HEK293T (cell line): ENCODE data around the gene SAP30.

Experiments
- BHLHE40 ChIP-seq: fragments of 450-650 bp; IDR thresholded peaks from 2 replicates; pipeline ENCODE4 v1.6.1; 2016; ENCODE audit warnings: mild to moderate bottlenecking, moderate library complexity, borderline replicate concordance
- FOXM1 ChIP-seq: fragments of 450-650 bp; IDR thresholded peaks from 2 replicates; pipeline ENCODE4 v1.6.1; 2017; ENCODE audit warnings: mild to moderate bottlenecking, borderline replicate concordance
- SP1 ChIP-seq: fragments of 450-650 bp; IDR thresholded peaks from 2 replicates; pipeline ENCODE4 v1.6.1; 2017
- SUZ12 ChIP-seq: fragments of 450-650 bp; IDR thresholded peaks from 2 replicates; pipeline ENCODE4 v1.6.1; 2016; ENCODE audit warnings: mild to moderate bottlenecking

GRCh38 chr4:173381610-173382009, 10.9 kb downstream of the SAP30 start:
- TF ChIP-seq FOXM1: no peak
- TF ChIP-seq SUZ12: no peak
- TF ChIP-seq BHLHE40: no peak
- TF ChIP-seq SP1: no peak
